ENCODE results near the gene MYOCOS. TPM values are rescaled to one million over a fixed set of nuclear protein-coding genes. Genes with fewer than 3 reads are reported as not detected.

The MYOCOS gene, protein sequence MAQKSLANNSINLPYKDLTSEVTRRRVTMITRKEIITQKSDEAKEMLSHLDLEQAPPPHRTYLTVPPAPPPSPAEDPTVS
- not detected for polyA plus RNA-seq (2012; ENCODE audit: insufficient read length, low read depth)

DNA sequence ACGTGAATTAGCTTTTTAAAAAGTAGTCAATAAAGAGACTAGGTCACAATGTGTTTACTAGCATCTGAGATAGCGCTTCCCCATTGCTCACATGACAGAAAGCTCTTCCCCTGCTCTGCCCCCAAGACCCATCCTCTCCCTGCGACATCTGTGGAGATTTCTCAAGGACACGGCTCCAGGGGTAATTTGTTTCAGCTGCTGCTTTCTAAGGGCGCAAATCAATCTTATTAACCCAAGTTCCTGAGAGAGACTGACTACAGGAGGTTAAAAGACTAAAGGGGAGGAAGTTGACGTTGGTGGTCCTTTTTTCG is at the start of gene MYOCOS:
Gene MYOCOS, plus strand, starts transcription at position 92 of the 311 bp plus-strand sequence. CDS start 1,641 bp downstream, outside the sequence.
- TF ChIP-seq TAF1 (IDR thresholded peaks at IDR 0.05; ENCODE audit: borderline replicate concordance, insufficient read depth, low read length) = no peak
- TF ChIP-seq FOXP2 (optimal IDR thresholded peaks at IDR 0.05; ENCODE audit: borderline replicate concordance, extremely low read depth, extremely low read length, insufficient read depth) = no peak
- TF ChIP-seq, protein P1, sequence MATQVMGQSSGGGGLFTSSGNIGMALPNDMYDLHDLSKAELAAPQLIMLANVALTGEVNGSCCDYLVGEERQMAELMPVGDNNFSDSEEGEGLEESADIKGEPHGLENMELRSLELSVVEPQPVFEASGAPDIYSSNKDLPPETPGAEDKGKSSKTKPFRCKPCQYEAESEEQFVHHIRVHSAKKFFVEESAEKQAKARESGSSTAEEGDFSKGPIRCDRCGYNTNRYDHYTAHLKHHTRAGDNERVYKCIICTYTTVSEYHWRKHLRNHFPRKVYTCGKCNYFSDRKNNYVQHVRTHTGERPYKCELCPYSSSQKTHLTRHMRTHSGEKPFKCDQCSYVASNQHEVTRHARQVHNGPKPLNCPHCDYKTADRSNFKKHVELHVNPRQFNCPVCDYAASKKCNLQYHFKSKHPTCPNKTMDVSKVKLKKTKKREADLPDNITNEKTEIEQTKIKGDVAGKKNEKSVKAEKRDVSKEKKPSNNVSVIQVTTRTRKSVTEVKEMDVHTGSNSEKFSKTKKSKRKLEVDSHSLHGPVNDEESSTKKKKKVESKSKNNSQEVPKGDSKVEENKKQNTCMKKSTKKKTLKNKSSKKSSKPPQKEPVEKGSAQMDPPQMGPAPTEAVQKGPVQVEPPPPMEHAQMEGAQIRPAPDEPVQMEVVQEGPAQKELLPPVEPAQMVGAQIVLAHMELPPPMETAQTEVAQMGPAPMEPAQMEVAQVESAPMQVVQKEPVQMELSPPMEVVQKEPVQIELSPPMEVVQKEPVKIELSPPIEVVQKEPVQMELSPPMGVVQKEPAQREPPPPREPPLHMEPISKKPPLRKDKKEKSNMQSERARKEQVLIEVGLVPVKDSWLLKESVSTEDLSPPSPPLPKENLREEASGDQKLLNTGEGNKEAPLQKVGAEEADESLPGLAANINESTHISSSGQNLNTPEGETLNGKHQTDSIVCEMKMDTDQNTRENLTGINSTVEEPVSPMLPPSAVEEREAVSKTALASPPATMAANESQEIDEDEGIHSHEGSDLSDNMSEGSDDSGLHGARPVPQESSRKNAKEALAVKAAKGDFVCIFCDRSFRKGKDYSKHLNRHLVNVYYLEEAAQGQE (IDR thresholded peaks at IDR 0.05; ENCODE audit: insufficient read depth in 1 of 2, low read depth in 2 of 2, low read length in 2 of 2) = no peak
- no peak for TF ChIP-seq SIN3A (IDR thresholded peaks at IDR 0.05; ENCODE audit: borderline replicate concordance, insufficient read depth, low read length)
- no peak for TF ChIP-seq POLR2AphosphoS5 (IDR thresholded peaks at IDR 0.05; ENCODE audit: low read depth, low read length)

DNA sequence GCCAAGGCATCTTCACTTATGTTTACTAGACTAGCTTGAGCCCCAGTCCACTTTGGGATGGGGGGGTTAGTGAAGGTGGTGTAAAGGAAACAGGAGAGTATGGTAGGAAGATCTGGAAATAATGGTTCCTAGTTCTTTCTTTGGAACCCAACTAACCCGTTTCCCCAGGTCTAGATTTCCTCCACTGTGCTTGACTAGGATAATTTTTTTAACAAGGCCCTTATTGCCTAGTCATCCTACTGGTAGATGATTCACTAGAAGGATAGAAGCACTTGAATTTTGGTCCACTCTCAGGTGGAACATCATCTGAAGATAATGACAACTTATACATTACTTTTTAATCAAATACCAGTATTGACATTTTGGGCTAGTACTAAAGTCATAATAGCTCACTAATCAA is 45.9 kb upstream of the MYOCOS start:
- TF ChIP-seq, protein P1 (IDR thresholded peaks at IDR 0.05; ENCODE audit: insufficient read depth in 1 of 2, low read depth in 2 of 2, low read length in 2 of 2) = no peak
- TF ChIP-seq TAF1 (IDR thresholded peaks at IDR 0.05; ENCODE audit: borderline replicate concordance, insufficient read depth, low read length) = no peak
- no peak for TF ChIP-seq SIN3A (IDR thresholded peaks at IDR 0.05; ENCODE audit: borderline replicate concordance, insufficient read depth, low read length)
- no peak for TF ChIP-seq FOXP2 (optimal IDR thresholded peaks at IDR 0.05; ENCODE audit: borderline replicate concordance, extremely low read depth, extremely low read length, insufficient read depth)
- TF ChIP-seq POLR2AphosphoS5 (IDR thresholded peaks at IDR 0.05; ENCODE audit: low read depth, low read length) = no peak

DNA sequence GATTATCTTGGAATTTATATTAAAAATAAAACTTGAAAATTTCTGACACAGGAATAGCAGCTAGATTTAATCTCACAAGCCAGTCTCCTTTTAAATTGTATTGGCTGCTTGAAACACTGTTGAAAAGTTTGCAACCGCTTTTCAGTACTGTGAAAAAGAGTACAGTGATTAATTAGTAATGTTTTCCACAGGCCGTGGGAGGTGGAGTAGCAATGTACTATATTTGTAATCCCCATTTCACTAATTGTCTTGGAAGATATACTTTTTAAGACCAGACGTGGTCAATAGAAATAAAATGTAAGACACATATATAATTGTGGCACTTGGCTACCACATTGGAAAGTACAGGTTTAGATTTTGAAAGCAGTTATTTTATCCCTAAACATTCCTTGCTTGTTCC is 40.8 kb upstream of the MYOCOS start:
- no peak for TF ChIP-seq TAF1 (IDR thresholded peaks at IDR 0.05; ENCODE audit: borderline replicate concordance, insufficient read depth, low read length)
- no peak for TF ChIP-seq FOXP2 (optimal IDR thresholded peaks at IDR 0.05; ENCODE audit: borderline replicate concordance, extremely low read depth, extremely low read length, insufficient read depth)
- no peak for TF ChIP-seq POLR2AphosphoS5 (IDR thresholded peaks at IDR 0.05; ENCODE audit: low read depth, low read length)
- no peak for TF ChIP-seq SIN3A (IDR thresholded peaks at IDR 0.05; ENCODE audit: borderline replicate concordance, insufficient read depth, low read length)
- TF ChIP-seq, protein P1 (IDR thresholded peaks at IDR 0.05; ENCODE audit: insufficient read depth in 1 of 2, low read depth in 2 of 2, low read length in 2 of 2) = no peak

DNA sequence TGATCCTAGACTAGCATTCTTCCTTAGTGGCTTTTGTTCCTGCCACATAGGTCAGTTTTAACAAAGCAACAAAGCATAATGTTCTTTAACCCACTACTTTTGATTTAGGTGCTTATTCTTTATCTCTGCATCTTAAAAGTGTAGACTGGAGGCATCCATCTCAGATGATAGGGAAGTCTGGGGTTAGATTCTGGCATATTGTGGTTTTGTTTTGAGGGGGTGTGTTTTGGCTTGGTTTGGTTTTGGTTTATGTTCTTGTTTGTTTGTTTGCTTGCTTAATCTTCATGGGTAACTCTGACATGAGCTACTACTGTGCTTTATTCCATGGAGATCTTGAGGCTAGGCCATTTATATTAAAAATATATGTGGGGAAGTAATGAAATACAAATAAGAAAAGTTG is 40.3 kb upstream of the MYOCOS start:
- TF ChIP-seq POLR2AphosphoS5 (IDR thresholded peaks at IDR 0.05; ENCODE audit: low read depth, low read length) = no peak
- no peak for TF ChIP-seq SIN3A (IDR thresholded peaks at IDR 0.05; ENCODE audit: borderline replicate concordance, insufficient read depth, low read length)
- TF ChIP-seq FOXP2 (optimal IDR thresholded peaks at IDR 0.05; ENCODE audit: borderline replicate concordance, extremely low read depth, extremely low read length, insufficient read depth) = no peak
- TF ChIP-seq TAF1 (IDR thresholded peaks at IDR 0.05; ENCODE audit: borderline replicate concordance, insufficient read depth, low read length) = no peak
- TF ChIP-seq, protein P1 (IDR thresholded peaks at IDR 0.05; ENCODE audit: insufficient read depth in 1 of 2, low read depth in 2 of 2, low read length in 2 of 2) = no peak

DNA sequence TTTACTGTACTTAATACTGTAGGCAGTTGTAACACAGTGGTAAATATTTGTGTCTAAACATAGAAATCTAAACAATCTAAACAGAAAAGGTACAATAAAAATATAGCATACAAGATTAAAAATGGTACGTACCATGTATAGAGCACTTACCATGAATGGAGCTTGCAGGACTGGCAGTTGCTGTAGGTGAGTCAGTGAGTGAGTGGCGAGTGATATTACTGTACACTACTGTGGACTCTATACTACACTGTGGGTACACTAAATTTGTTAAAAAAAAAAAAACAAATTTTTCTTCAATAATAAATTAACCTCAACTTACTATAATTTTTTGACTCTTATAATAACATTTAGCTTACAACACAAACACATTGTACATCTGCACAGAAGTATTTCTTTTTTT is 39.5 kb upstream of the MYOCOS start:
- TF ChIP-seq, protein P1 (IDR thresholded peaks at IDR 0.05; ENCODE audit: insufficient read depth in 1 of 2, low read depth in 2 of 2, low read length in 2 of 2) = no peak
- TF ChIP-seq SIN3A (IDR thresholded peaks at IDR 0.05; ENCODE audit: borderline replicate concordance, insufficient read depth, low read length) (no peak), FOXP2 (optimal IDR thresholded peaks at IDR 0.05; ENCODE audit: borderline replicate concordance, extremely low read depth, extremely low read length, insufficient read depth) (no peak), TAF1 (IDR thresholded peaks at IDR 0.05; ENCODE audit: borderline replicate concordance, insufficient read depth, low read length) (no peak), POLR2AphosphoS5 (IDR thresholded peaks at IDR 0.05; ENCODE audit: low read depth, low read length) (no peak)
